Ishikawa (cell line): ENCODE data around the gene MIA.

Source experiments
- CREB1 ChIP-seq: IDR thresholded peaks from 2 replicates; pipeline ENCODE4 v1.6.1; 2012; ENCODE audit warnings: low read depth
- EGR1 ChIP-seq: IDR thresholded peaks from 2 replicates; pipeline ENCODE4 v1.6.1; 2012
- MAX ChIP-seq: IDR thresholded peaks from 2 replicates; pipeline ENCODE4 v1.6.1; 2012

- TF ChIP-seq MAX: no peak
- TF ChIP-seq CREB1: no peak
- TF ChIP-seq EGR1: no peak
Measured at GRCh38 chr19:40726279-40726678, 49.0 kb upstream of the MIA start.
